NCI-H446 treated with DMSO at 0.1 percent for 48 hours (cell line): ENCODE measurements around the gene ANXA3.

Source experiments
- DNase-seq: peaks from one replicate; lab custom pipeline; 2025; lab: John Stamatoyannopoulos, UW

Gene ANXA3

GRCh38 chr4:78645853-78646757 is 94.5 kb downstream of the ANXA3 start:
- DNase-seq: peak; percentile 38

- no peak for DNase-seq
Measured at GRCh38 chr4:78647272-78647671, 95.7 kb downstream of the ANXA3 start.

DNA sequence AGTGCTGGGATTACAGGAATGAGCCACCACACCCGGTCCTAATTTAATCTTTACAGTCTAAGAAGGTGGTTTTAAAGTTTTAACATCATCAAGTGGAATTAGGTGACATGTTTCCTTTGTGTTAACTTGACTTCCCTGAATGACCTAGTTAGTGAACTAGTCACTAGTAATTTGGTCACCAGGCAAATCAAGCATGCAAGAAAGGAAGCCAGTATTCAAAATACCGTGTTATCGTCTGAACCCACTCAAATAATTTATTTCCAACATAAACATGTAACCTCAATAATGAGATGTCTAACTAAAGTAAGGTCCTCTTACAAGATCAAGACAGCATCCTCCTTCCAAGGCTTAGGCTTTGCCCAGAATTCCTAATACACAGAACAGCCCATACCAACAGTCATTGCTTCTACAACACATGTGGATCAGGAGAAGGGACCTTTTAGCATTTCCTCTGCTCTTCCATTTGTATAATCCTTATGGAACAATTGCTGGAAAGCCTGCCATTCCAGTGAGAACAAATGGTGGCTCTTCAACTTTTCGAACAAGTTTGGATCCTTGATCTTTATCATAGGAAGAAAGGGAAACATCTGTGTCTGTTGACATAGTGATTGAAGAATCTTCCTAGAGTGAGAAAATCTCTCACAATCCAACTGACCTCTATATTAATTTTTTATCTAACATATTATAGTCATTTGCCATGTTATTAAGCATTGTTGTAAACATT is 97.2 kb downstream of the ANXA3 start:
- DNase-seq: no peak

- no peak for DNase-seq
Measured at GRCh38 chr4:78650106-78651024, 98.8 kb downstream of the ANXA3 start.

- no peak for DNase-seq
Measured at GRCh38 chr4:78651250-78651860, 99.8 kb downstream of the ANXA3 start.

DNA sequence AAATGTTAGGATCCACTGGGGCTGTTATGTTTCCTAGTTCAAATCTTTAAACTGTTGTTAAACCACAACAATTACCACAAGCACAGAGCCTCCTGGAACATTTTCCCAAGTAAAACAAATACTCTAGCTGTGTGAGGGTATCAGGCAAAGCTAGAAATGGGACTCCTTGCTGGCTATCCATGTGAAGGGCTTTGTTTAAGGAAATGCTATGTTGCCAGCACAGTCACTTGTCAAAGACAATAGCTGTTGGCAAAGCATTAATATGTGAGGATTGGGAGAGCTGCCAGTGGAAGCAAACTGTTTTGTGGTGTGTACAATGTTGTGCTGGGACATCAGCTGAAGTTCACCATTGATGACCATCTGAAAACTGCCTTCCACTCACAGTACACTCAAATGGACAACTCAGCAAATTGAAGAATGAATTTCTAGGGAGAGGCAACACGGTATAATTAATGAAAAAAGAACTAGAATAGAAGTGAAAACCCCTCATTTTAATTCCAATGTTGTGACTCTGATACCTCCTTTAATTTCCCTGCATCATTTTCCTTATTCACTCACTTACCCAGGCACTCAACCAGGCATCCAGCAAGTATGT is 100.8 kb downstream of the ANXA3 start:
- DNase-seq: peak; percentile 32

DNA sequence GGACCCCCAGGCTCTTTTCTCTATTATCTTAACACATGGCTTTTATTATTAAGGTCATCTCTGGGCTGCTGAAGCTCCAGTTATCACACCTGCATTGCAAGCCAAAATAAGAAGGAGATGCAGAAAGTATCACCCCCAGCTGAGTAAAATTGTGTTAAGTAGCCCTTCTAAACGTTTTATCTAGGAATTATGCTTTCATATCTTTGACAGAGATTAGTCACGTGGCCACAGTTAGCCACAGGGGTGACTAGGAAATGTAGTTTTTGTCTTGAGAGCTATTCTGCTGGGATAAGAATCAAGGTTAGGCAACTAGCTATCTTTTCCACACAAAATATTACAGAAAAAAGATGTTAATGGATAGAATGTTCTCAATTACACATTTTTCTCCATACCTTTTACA is 102.1 kb downstream of the ANXA3 start:
- no peak for DNase-seq

GRCh38 chr4:78654807-78655206 is 103.2 kb downstream of the ANXA3 start:
- DNase-seq: no peak

DNA sequence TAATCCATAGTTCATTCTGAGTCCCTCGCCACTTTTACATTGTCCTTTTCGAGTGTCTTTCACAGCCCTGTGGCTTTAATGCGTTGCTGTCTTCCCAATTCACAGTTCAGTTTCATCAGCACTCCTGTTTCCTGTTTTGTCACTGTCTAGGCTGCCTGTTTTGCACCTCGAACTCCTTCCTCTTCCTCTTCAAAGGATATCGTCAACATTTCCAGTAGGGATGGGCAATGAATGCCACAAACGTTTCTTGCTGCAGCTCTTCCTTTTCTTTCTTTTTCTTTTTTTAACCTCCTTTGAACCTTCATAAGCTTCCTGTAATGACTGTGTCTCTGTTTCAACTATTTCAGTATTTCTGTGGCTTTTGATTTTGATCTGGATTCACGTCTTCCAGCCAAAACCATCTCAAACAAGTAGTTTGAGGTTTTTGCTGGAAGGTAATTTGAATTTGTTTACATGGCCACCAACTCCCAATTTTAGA is 105.4 kb downstream of the ANXA3 start:
- no peak for DNase-seq

DNA sequence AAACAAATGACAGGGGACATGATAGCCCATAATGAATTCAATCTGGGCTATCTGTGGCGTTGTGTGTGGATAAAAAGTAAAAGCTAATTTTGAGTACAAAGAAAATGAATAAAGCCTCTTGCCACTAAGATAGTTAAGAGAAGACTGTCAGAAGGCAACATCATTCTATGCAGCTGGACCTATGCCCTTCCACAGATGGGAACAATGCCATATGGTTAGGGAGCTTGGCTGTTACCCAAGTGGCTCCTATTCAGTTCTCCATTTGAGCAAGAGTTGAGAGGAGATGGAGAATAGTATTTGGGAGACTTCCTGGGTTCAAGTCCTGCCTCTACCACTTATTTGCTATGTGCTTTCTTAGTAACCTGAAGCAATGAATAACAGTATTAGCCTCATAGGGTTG is 107.7 kb downstream of the ANXA3 start:
- peak; percentile 58 for DNase-seq

GRCh38 chr4:78659665-78660064 is 108.1 kb downstream of the ANXA3 start:
- DNase-seq: no peak
